Nephron progenitor cell (in vitro differentiated cells): ENCODE results near the gene RAD54L.
"Not testable (repeated sequence)": the region's sequence is repeated elsewhere in the genome, so short reads cannot be mapped to it uniquely, and the experiment has no call there.

ENCODE experiments used
- DNase-seq: peaks from one replicate; pipeline ENCODE4 v3.0.0; 2021
- H3K27ac Mint-ChIP-seq: 2 replicates; pipeline ENCODE4 v1.8.0; 2021; ENCODE audit warnings: mild to moderate bottlenecking, moderate library complexity, mixed read lengths
- H3K27me3 Mint-ChIP-seq: 2 replicates; pipeline ENCODE4 v1.8.0; 2021; ENCODE audit warnings: mild to moderate bottlenecking, low read depth, mixed read lengths; ENCODE audit not compliant: poor library complexity
- H3K36me3 Mint-ChIP-seq: 2 replicates; pipeline ENCODE4 v1.8.0; 2021; ENCODE audit warnings: low read depth, mixed read lengths
- H3K4me1 Mint-ChIP-seq: 2 replicates; pipeline ENCODE4 v1.8.0; 2021; ENCODE audit warnings: mixed read lengths
- H3K4me3 Mint-ChIP-seq: 2 replicates; pipeline ENCODE4 v1.8.0; 2021; ENCODE audit warnings: mild to moderate bottlenecking, moderate library complexity, mixed read lengths
- H3K9me3 Mint-ChIP-seq: 2 replicates; pipeline ENCODE4 v1.8.0; 2021; ENCODE audit warnings: mild to moderate bottlenecking, moderate library complexity, mixed read lengths
- CTCF ChIP-seq: fragments of 200-600 bp; sonication (generic); IDR thresholded peaks from 2 replicates; pipeline ENCODE4 v1.5.0; 2021; ENCODE audit warnings: antibody characterized with exemption

RAD54L gene

GRCh38 chr1:46306159-46306530 lies 58.6 kb downstream of the RAD54L start:
- Mint-ChIP-seq H3K4me1 (peaks cover 39% of the 10 kb centered on the region), H3K4me3 (peak overlapping the region; percentile 55), H3K36me3 (peaks cover 44% of the 10 kb centered on the region), H3K27me3 (no peaks in the 10 kb centered on the region), H3K27ac (no peak overlapping the region), H3K9me3 (no peaks in the 10 kb centered on the region)
- TF ChIP-seq CTCF, result no peak
- no peak for DNase-seq

- Mint-ChIP-seq H3K4me3 (no peak overlapping the region), H3K27ac (peak overlapping the region; percentile 8), H3K4me1 (peaks cover 25% of the 10 kb centered on the region), H3K9me3 (no peaks in the 10 kb centered on the region), H3K27me3 (no peaks in the 10 kb centered on the region), H3K36me3 (peaks cover 73% of the 10 kb centered on the region)
- no peak for DNase-seq
- no peak for TF ChIP-seq CTCF
Observed at GRCh38 chr1:46309401-46310159, 62.0 kb downstream of the RAD54L start.

GRCh38 chr1:46310321-46310720 lies 62.8 kb downstream of the RAD54L start:
- Mint-ChIP-seq H3K27me3 (no peaks in the 10 kb centered on the region), H3K4me3 (no peak overlapping the region), H3K4me1 (peaks cover 18% of the 10 kb centered on the region), H3K27ac (no peak overlapping the region), H3K36me3 (peaks cover 77% of the 10 kb centered on the region), H3K9me3 (no peaks in the 10 kb centered on the region)
- DNase-seq, result no peak
- TF ChIP-seq CTCF, result no peak

GRCh38 chr1:46315669-46316403 lies 68.3 kb downstream of the RAD54L start:
- H3K4me3 Mint-ChIP-seq, result no peak overlapping the region
- DNase-seq, result no peak

GRCh38 chr1:46317323-46317722 lies 69.8 kb downstream of the RAD54L start:
- peaks cover 59% of the 10 kb centered on the region for H3K36me3 Mint-ChIP-seq
- DNase-seq, result no peak
- no peak overlapping the region for H3K27ac Mint-ChIP-seq

More at GRCh38 chr1:46315669-46316403, 68.3 kb downstream of the RAD54L start:
- no peak for TF ChIP-seq CTCF
- peak overlapping the region; percentile 45 for H3K27ac Mint-ChIP-seq
- peaks cover 12% of the 10 kb centered on the region for H3K4me1 Mint-ChIP-seq
- peaks cover 63% of the 10 kb centered on the region for H3K36me3 Mint-ChIP-seq
- H3K27me3 Mint-ChIP-seq, result no peaks in the 10 kb centered on the region
- no peaks in the 10 kb centered on the region for H3K9me3 Mint-ChIP-seq

GRCh38 chr1:46319301-46319700 lies 71.7 kb downstream of the RAD54L start:
- not testable (repeated sequence) for H3K27me3 Mint-ChIP-seq, DNase-seq, H3K4me3 Mint-ChIP-seq, H3K27ac Mint-ChIP-seq
- H3K36me3 Mint-ChIP-seq, result peaks cover 49% of the 10 kb centered on the region
- peaks cover 28% of the 10 kb centered on the region for H3K9me3 Mint-ChIP-seq
- H3K4me1 Mint-ChIP-seq, result peaks cover 27% of the 10 kb centered on the region

More at GRCh38 chr1:46317323-46317722, 69.8 kb downstream of the RAD54L start:
- Mint-ChIP-seq H3K4me1 (peaks cover 27% of the 10 kb centered on the region), H3K27me3 (no peaks in the 10 kb centered on the region), H3K9me3 (peaks cover 12% of the 10 kb centered on the region), H3K4me3 (no peak overlapping the region)
- TF ChIP-seq CTCF, result no peak

- Mint-ChIP-seq H3K27ac (peak overlapping the region; percentile 97), H3K4me1 (peaks cover 29% of the 10 kb centered on the region), H3K4me3 (peak overlapping the region; percentile 9), H3K36me3 (peaks cover 46% of the 10 kb centered on the region), H3K9me3 (peaks cover 36% of the 10 kb centered on the region)
- DNase-seq, H3K27me3 Mint-ChIP-seq: not testable (repeated sequence)
Observed at GRCh38 chr1:46319960-46320914, 72.7 kb downstream of the RAD54L start.

- not testable (repeated sequence) for DNase-seq, H3K27ac Mint-ChIP-seq, H3K27me3 Mint-ChIP-seq
- peaks cover 47% of the 10 kb centered on the region for H3K9me3 Mint-ChIP-seq
- peaks cover 43% of the 10 kb centered on the region for H3K4me1 Mint-ChIP-seq
- peaks cover 43% of the 10 kb centered on the region for H3K36me3 Mint-ChIP-seq
- peak overlapping the region; percentile 60 for H3K4me3 Mint-ChIP-seq
Observed at GRCh38 chr1:46322191-46322590, 74.6 kb downstream of the RAD54L start.
